ENCODE data around the gene EML6. TPM values are rescaled to one million over a fixed set of nuclear protein-coding genes. Genes with fewer than 3 reads are reported as not detected.

EML6 gene
- total RNA-seq, 2 experiments from 2014 or later = 0.95 to 1.8 TPM

DNA sequence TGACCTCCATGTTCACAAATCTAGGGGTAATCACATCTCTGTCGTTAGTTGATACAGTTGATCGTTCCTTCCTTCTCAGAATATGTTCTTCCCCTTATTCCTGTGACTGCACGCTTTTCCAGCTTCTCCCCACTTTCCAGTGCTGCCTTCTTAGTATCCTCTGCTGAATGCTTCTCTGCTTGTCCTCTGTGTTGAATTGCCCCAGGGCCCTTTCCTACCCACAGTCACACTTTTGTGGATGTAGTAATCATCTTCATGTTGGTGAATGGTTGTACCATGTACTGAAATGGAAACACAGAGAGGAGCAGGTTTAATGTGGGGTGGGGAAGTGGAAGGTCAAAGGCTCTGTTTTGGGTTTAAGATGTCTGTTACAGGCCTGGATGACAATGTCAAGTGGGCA lies 47.2 kb downstream of the EML6 start:
- no peak for DNase-seq
- Mint-ChIP-seq H3K27me3 (no peaks in the 10 kb centered on the region), H3K4me3 (no peak overlapping the region), H3K36me3 (ENCODE audit: low read depth) (no peaks in the 10 kb centered on the region), H3K4me1 (peaks cover 3% of the 10 kb centered on the region), H3K9me3 (peaks cover 11% of the 10 kb centered on the region), H3K27ac (no peak overlapping the region)
- CTCF ChIA-PET = no interaction called here
- POLR2A ChIA-PET = no interaction called here

DNA sequence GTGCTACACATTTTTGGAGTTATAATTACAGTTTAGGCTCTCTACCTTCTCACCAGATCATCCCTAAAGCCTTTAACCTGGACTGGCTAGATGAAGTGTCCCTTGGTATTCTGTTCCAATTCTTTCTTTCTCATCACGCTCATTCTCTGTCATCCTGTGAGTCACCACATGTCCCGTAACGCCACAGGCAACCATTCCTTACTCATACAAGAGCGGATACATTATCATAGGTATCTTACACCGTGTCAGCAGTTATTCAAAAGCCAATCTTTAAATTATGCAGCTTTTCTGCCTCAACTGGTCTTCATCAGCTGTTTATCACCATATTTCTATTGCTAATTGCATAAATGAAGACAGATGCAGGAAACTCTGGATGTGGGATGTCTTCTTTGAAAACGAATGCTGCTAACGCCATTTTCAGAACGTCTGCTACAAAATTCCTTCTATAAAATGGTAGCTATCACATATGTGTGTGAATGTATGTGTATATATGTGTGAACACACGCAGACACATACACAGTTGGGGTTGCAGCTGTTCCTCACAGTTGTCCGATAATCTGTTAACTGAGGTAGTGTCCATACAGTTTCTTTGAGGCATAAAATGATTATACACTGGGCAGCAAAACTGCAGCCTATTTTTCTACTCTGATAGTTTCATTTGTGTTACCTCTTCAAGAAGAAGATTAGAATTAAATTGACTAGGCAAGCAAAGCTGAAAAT lies 47.9 kb downstream of the EML6 start:
- no peak overlapping the region for H3K27ac Mint-ChIP-seq
- peaks cover 14% of the 10 kb centered on the region for H3K9me3 Mint-ChIP-seq
- ChIA-PET POLR2A (no interaction called here), CTCF (no interaction called here)
- no peak for DNase-seq
- H3K27me3 Mint-ChIP-seq = no peaks in the 10 kb centered on the region
- no peak overlapping the region for H3K4me3 Mint-ChIP-seq
- H3K4me1 Mint-ChIP-seq = peaks cover 3% of the 10 kb centered on the region
- no peaks in the 10 kb centered on the region for H3K36me3 Mint-ChIP-seq (ENCODE audit: low read depth)

DNA sequence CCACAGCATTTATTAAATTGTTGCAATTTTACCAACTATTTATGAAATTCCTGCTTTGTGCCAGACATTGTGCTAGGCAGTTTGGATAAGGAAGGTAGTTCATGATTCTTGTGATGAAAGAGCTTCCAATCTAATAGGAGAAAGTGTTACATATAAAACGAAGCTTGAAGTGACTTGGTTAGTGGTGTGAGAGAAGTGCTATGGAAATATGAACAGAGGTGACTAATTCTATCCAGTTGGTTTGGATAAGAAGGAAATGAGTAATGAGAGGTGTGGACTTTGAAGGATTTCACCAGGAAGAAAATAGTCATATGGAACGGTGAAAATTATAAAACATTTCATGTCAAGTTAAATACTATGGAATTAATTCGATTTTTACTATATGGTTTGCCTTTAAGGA lies 48.6 kb downstream of the EML6 start:
- peaks cover 3% of the 10 kb centered on the region for H3K4me1 Mint-ChIP-seq
- CTCF ChIA-PET = interaction anchor here (1.4 kb wide), 1 partner anchor 68 kb away, joined by 4 read pairs; no protein-coding TSS in a partner anchor

DNA sequence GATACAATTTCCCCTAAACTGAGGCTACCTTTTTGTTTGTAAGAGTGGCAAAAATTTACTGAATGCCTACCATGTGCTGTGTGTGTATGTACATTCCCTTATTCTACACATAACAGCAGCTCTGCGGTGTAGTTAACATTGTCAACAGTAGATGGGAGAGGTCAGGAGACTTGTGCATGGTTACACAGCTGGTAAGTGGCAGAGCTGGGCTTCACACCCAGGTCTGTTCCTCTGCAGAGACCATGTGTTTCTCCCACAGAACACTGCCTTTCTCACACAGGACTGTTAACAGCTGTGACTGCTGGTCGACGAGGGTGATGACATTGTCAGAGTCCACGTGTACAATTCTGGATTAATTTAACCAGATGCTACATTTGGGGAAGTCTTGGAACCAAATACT lies 49.1 kb downstream of the EML6 start:
- no peak overlapping the region for H3K4me3 Mint-ChIP-seq

More for the DNA sequence above, 48.6 kb downstream of the EML6 start:
- Mint-ChIP-seq H3K9me3 (peaks cover 14% of the 10 kb centered on the region), H3K27ac (no peak overlapping the region), H3K36me3 (ENCODE audit: low read depth) (no peaks in the 10 kb centered on the region), H3K27me3 (no peaks in the 10 kb centered on the region), H3K4me3 (no peak overlapping the region)
- POLR2A ChIA-PET = no interaction called here
- no peak for DNase-seq

DNA sequence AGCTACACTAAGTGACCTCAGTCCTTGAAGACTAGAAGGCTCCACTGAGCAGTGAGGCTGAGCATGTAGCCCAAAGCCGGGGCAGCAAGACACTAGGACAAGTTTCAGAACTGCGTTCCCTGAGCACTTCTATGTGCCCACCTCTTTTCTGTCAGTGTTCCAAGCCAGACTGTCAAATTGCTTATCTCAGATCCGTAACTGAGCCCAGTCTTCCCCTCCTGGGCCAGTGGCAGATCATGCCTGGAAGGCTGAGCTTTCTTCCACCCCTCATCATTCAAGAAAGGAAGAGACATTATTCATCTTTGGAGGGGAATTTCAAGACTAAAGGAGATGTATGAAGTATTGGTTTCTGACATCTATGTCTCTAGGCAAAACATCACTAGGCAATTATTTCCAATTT lies 49.8 kb downstream of the EML6 start:
- no peak for DNase-seq
- H3K4me3 Mint-ChIP-seq = no peak overlapping the region
- H3K9me3 Mint-ChIP-seq = peaks cover 14% of the 10 kb centered on the region
- no peaks in the 10 kb centered on the region for H3K36me3 Mint-ChIP-seq (ENCODE audit: low read depth)
- no peaks in the 10 kb centered on the region for H3K27me3 Mint-ChIP-seq
- no peak overlapping the region for H3K27ac Mint-ChIP-seq
- ChIA-PET CTCF (interaction anchor here (1.4 kb wide), 1 partner anchor 67 kb away, joined by 4 read pairs; no protein-coding TSS in a partner anchor), POLR2A (interaction anchor here (1.0 kb wide), 1 partner anchor 22 kb away, joined by 3 read pairs; no protein-coding TSS in a partner anchor)
- H3K4me1 Mint-ChIP-seq = no peaks in the 10 kb centered on the region

More for the DNA sequence above, 49.1 kb downstream of the EML6 start:
- Mint-ChIP-seq H3K9me3 (peaks cover 14% of the 10 kb centered on the region), H3K36me3 (ENCODE audit: low read depth) (no peaks in the 10 kb centered on the region), H3K4me1 (peaks cover 1% of the 10 kb centered on the region), H3K27me3 (no peaks in the 10 kb centered on the region), H3K27ac (no peak overlapping the region)
- ChIA-PET CTCF (interaction anchor here (1.4 kb wide), 1 partner anchor 67 kb away, joined by 4 read pairs; no protein-coding TSS in a partner anchor), POLR2A (no interaction called here)
- DNase-seq = no peak

DNA sequence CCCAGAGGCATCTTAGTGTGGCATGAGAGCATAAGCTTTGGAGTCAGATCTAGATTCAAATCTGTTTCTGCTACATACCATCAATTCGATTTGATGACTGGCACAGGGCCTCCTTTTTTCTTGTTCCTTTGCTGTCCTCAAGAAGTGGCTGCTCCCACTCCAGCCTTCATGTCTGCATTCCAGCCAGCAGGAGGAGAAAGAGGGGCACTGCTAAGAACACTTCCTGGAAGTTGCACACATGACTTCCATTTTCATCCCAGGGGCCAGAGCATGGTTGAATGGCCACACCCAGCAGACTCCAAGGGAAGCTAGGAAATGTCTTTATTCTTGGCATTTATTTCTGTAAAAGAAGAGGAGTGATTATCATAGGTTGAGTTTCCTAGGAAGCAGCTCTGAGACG lies 50.4 kb downstream of the EML6 start:
- ChIA-PET POLR2A (interaction anchor here (1.0 kb wide), 1 partner anchor 23 kb away, joined by 3 read pairs; no protein-coding TSS in a partner anchor), CTCF (no interaction called here)
- Mint-ChIP-seq H3K36me3 (ENCODE audit: low read depth) (no peaks in the 10 kb centered on the region), H3K4me3 (no peak overlapping the region), H3K27me3 (no peaks in the 10 kb centered on the region), H3K27ac (no peak overlapping the region), H3K9me3 (peaks cover 14% of the 10 kb centered on the region), H3K4me1 (no peaks in the 10 kb centered on the region)
- DNase-seq = no peak

DNA sequence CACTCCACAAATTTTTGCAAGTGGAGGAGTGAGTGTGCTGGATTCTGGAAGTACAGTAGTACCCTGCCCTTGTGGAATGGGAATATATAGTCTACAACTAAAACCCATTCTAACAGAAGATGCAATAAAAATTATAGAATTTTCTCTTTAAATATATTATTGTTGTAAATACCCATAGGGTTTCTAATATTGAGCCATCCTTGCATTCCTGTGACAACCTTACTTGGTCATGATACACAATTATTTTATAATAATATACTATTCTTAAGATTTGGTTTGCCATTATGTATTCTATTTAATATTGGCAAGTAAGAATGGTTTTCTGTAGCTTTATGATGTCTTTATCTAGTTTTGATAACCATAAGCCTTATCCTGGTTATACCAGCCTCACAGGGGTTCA lies 52.2 kb downstream of the EML6 start:
- Mint-ChIP-seq H3K9me3 (peaks cover 14% of the 10 kb centered on the region), H3K4me1 (no peaks in the 10 kb centered on the region), H3K27ac (no peak overlapping the region), H3K27me3 (peaks cover 2% of the 10 kb centered on the region), H3K36me3 (ENCODE audit: low read depth) (no peaks in the 10 kb centered on the region), H3K4me3 (no peak overlapping the region)
- ChIA-PET POLR2A (no interaction called here), CTCF (no interaction called here)
- DNase-seq = no peak

DNA sequence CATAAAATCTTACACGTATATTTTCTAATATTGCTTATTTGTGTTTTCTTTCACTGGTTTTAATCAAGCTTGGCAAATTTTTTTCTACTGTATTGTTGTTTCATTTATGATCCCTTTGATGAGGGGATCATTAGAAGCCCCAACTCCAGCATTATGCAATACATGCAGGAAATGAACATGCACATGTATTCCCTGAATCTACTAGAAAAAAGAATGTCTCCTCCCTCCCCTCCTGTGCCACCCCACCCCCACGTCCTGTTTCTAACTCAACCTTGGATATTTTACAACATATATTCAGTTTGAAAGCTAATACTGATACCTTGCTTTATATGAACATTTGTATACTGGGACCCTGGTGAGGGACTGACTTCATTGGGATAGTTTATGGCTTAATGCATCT lies 53.0 kb downstream of the EML6 start:
- H3K27me3 Mint-ChIP-seq = peaks cover 2% of the 10 kb centered on the region
- no peak overlapping the region for H3K4me3 Mint-ChIP-seq
- no peak overlapping the region for H3K27ac Mint-ChIP-seq
- ChIA-PET POLR2A (no interaction called here), CTCF (no interaction called here)
- no peaks in the 10 kb centered on the region for H3K36me3 Mint-ChIP-seq (ENCODE audit: low read depth)
- no peak for DNase-seq
- peaks cover 14% of the 10 kb centered on the region for H3K9me3 Mint-ChIP-seq
- no peaks in the 10 kb centered on the region for H3K4me1 Mint-ChIP-seq

DNA sequence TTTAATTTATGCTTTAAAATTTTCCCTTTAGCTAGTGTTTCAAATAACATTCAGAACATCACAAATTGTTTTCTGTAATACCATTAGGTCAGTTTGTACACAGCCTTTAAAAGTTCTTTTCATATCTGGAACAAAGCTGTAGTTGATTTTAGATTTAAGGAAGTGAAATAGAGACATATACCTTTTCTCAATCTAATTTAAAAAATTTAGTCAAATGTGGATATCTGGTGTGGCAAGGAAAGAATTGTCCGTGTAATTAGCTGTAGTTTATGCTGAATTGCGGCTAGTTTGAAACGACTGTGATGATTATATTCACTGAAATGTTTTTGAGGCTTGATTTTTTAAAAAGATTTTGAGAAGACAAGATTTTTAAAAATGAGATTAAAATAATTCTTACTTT lies 59.9 kb downstream of the EML6 start:
- DNase-seq = no peak
- Mint-ChIP-seq H3K9me3 (no peaks in the 10 kb centered on the region), H3K27ac (no peak overlapping the region), H3K27me3 (peaks cover 3% of the 10 kb centered on the region), H3K4me3 (no peak overlapping the region), H3K4me1 (no peaks in the 10 kb centered on the region), H3K36me3 (ENCODE audit: low read depth) (no peaks in the 10 kb centered on the region)
- ChIA-PET CTCF (no interaction called here), POLR2A (no interaction called here)

DNA sequence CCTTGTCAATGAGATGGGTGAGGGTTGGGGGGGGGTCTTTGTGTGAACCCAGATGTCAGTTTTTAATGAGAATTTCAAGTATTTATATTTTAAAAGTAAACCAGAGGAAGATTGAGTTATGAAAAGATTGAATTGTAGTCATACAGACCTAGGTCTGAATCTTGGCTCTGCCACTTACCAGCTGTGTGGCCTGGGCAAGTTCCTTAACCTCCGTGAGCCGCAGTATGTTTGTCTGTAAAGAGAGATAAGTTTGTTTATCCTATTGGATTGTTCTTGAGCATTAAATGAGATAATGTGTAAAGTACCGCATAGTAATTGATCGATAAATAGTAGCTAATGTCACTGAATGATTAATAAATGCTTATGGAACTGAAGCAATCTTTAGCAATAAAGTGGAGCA lies 63.8 kb downstream of the EML6 start:
- Mint-ChIP-seq H3K4me3 (no peak overlapping the region), H3K27ac (no peak overlapping the region), H3K4me1 (no peaks in the 10 kb centered on the region), H3K9me3 (no peaks in the 10 kb centered on the region), H3K36me3 (ENCODE audit: low read depth) (no peaks in the 10 kb centered on the region), H3K27me3 (peaks cover 2% of the 10 kb centered on the region)
- DNase-seq = no peak
- POLR2A ChIA-PET = no interaction called here
- CTCF ChIA-PET = no interaction called here

DNA sequence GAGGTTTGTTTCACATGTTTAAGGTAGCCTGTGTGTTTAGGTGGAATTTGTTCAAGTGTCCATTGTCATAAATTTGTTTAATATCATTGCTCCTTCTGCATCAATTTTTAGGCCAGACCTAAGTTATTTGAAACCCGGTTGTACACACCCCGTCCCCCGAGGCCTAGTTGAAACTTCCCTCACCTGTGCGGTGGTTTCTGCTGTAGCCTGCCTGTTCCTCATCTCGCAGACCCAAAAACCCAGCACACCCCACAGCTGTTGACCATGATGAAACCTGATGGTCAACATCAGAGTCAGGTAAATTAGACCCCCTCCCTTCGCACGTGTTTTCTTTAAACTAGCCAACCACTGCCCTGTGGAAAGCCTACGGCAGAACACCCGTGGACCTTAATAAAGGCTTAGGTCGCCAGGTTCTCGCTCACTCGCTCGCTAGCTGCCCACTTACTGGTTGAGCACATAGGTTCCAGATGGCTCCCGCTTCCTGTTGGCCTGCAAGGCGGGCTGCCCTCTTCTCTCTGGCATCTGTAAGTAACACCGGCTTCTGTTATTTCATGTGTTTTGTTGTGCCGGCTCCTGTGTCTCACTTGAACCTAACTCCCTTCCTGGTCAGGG lies 64.4 kb downstream of the EML6 start:
- Mint-ChIP-seq H3K4me3 (no peak overlapping the region), H3K27ac (no peak overlapping the region), H3K4me1 (no peaks in the 10 kb centered on the region), H3K36me3 (ENCODE audit: low read depth) (no peaks in the 10 kb centered on the region), H3K27me3 (no peaks in the 10 kb centered on the region), H3K9me3 (no peaks in the 10 kb centered on the region)
- ChIA-PET POLR2A (no interaction called here), CTCF (no interaction called here)
- DNase-seq = no peak

DNA sequence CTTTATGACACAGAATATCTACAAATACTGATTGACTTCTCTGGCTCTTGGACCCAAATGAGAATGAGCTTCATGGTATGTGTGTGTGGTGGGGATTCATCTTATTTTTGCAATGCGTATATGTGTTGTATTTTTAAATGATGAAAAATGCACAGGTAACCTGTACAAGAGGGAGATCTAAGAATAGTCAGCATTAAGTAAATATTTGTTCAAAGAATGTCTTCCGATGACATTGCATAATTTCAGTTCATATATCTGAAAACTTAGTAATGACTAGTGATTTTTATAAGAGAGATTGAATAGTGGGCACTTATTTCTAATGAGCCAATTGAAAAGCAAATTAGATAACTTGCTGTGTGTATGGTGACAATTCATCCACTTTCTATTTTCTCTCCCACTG lies 66.4 kb downstream of the EML6 start:
- Mint-ChIP-seq H3K27me3 (no peaks in the 10 kb centered on the region), H3K4me1 (no peaks in the 10 kb centered on the region), H3K36me3 (ENCODE audit: low read depth) (no peaks in the 10 kb centered on the region), H3K27ac (no peak overlapping the region), H3K4me3 (no peak overlapping the region), H3K9me3 (no peaks in the 10 kb centered on the region)
- CTCF ChIA-PET = no interaction called here
- POLR2A ChIA-PET = no interaction called here
- no peak for DNase-seq

DNA sequence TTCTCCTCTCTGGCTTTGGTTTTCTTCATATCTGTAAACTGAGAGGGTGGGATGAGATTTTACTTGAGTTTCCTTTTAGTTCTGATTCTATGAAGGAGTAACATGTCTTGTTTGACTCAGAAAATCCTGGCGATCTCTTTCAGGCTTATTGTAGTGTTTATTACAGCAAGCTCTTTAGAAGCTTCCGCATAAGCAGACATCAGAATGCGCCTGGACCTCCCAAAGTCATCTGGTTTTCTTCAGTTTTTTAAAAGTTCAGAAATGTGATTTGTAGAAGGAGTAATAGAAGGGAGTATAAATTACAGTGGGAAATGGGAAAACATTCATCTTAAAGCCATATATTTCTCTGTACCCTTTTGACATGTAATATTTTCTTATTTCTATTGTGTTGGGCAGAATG lies 68.4 kb downstream of the EML6 start:
- CTCF ChIA-PET = no interaction called here
- Mint-ChIP-seq H3K36me3 (ENCODE audit: low read depth) (no peaks in the 10 kb centered on the region), H3K9me3 (no peaks in the 10 kb centered on the region), H3K27me3 (no peaks in the 10 kb centered on the region), H3K4me3 (no peak overlapping the region), H3K27ac (no peak overlapping the region), H3K4me1 (no peaks in the 10 kb centered on the region)
- no peak for DNase-seq
- POLR2A ChIA-PET = no interaction called here

DNA sequence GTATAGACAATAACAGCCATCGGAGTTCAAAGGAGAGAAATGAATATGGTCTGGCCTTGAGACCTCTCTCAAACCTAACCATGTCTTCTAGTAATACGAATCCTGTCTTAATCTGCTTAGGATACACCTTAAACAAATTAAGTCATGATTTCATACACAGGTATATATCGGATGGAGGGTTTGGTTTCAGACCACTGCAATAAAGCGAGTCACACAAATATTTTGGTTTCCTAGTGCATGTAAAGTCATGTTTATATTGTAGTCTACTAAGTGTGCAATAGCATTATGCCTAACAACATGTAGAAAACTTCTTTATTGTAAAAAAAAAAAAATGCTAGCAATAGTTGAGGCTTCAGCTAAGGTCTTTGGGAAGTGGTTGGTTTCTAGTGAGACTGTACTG lies 73.8 kb downstream of the EML6 start:
- no peak for DNase-seq
- Mint-ChIP-seq H3K4me3 (no peak overlapping the region), H3K27me3 (no peaks in the 10 kb centered on the region), H3K9me3 (no peaks in the 10 kb centered on the region), H3K36me3 (ENCODE audit: low read depth) (no peaks in the 10 kb centered on the region), H3K27ac (no peak overlapping the region), H3K4me1 (no peaks in the 10 kb centered on the region)
- ChIA-PET CTCF (interaction anchor here (1.0 to 1.6 kb wide), 2 partner anchors 41 to 131 kb away, joined by 3 to 5 read pairs; no protein-coding TSS in a partner anchor), POLR2A (no interaction called here)
